Liver (tissue), 3 donors: ENCODE results near the gene SEBOX.

Source experiments
- ATF3 ChIP-seq: IDR thresholded peaks from 2 replicates; pipeline ENCODE4 v1.6.1; 2016; ENCODE audit warnings: antibody characterized with exemption
- CTCF ChIP-seq: fragments of 150-350 bp; IDR thresholded peaks from 2 replicates; pipeline ENCODE4 v1.5.1; 2017; ENCODE audit warnings: improper control_type of control experiment, low read depth, low read length; ENCODE audit not compliant: missing input control
- GABPA ChIP-seq, 2 donors: IDR thresholded peaks in 1 of 2; conservative IDR thresholded peaks in 1 of 2; 2 replicates each; pipeline ENCODE4 v1.6.1; 2016; ENCODE audit warnings: antibody characterized with exemption in 2 of 2, mild to moderate bottlenecking in 1 of 2, moderate library complexity in 1 of 2
- HNF4G ChIP-seq: IDR thresholded peaks from 2 replicates; pipeline ENCODE4 v1.6.1; 2016; ENCODE audit warnings: antibody characterized with exemption
- JUND ChIP-seq, 2 donors: IDR thresholded peaks; 2 replicates each; pipeline ENCODE4 v1.6.1; 2016; ENCODE audit warnings: antibody characterized with exemption in 2 of 2
- MAX ChIP-seq: IDR thresholded peaks from 2 replicates; pipeline ENCODE4 v1.6.1; 2016; ENCODE audit warnings: antibody characterized with exemption
- RAD21 ChIP-seq, 2 donors: IDR thresholded peaks; 2 replicates each; pipeline ENCODE4 v1.6.1; 2016; ENCODE audit warnings: antibody characterized with exemption in 2 of 2, mild to moderate bottlenecking in 2 of 2
- REST ChIP-seq: IDR thresholded peaks from 2 replicates; pipeline ENCODE4 v1.6.1; 2016; ENCODE audit warnings: antibody characterized with exemption, mild to moderate bottlenecking
- TAF1 ChIP-seq: conservative IDR thresholded peaks from 2 replicates; pipeline ENCODE4 v1.6.1; 2016; ENCODE audit warnings: antibody characterized with exemption, mild to moderate bottlenecking
- ZBTB33 ChIP-seq: IDR thresholded peaks from 2 replicates; pipeline ENCODE4 v1.6.1; 2016; ENCODE audit warnings: antibody characterized with exemption
- donor health status: healthy.
- donor health status: healthy.

GRCh38 chr17:28334666-28335200, 30.3 kb downstream of the SEBOX start:
- TF ChIP-seq CTCF (no peak), ZBTB33 (no peak), TAF1 (no peak), RAD21 (IDR thresholded peaks at IDR 0.05) (no peak), JUND (IDR thresholded peaks at IDR 0.05) (no peak), REST (no peak), MAX (no peak), GABPA (IDR thresholded peaks at IDR 0.05 in 1 of 2, conservative IDR thresholded peaks at IDR 0.05 in 1 of 2) (no peak), HNF4G (no peak), ATF3 (no peak)
